ENCODE data around the gene MSH5.
"Not testable (repeated sequence)": the region's sequence is repeated elsewhere in the genome, so short reads cannot be mapped to it uniquely, and the experiment has no call there.

GRCh38 chr6:31808599-31808998 lies 68.8 kb downstream of the MSH5 start:
- not testable (repeated sequence) for TF ChIP-seq TAF1 (IDR thresholded peaks at IDR 0.05; ENCODE audit: low read depth); CTCF (IDR thresholded peaks at IDR 0.05; ENCODE audit: poor library complexity, severe bottlenecking)

All from neural cell (in vitro differentiated cells).